Stimulated activated naive B cell treated with anti-CD40 and anti-IgM and Interleukin-4, amounts not matched to agents 10 μg/mL and 1 μg/mL and 100 μg/mL, for 72 hours (primary cell): ENCODE data around the gene KCNQ1.

Experiments
- ATAC-seq, 2 donors: fragments of 150-1000 bp; cut with Tn5 transposase; replicated peaks; 2 replicates each; pipeline ENCODE4 v1.10.0; 2021; ENCODE audit warnings: moderate library complexity in 1 of 2
- DNase-seq: peaks from one replicate; pipeline ENCODE4 v3.0.0; 2021
- H3K27ac Mint-ChIP-seq: one replicate; pipeline ENCODE4 v1.8.0; 2022; ENCODE audit warnings: mild to moderate bottlenecking, mixed read lengths
- H3K27me3 Mint-ChIP-seq, 2 donors: one replicate each; pipeline ENCODE4 v1.8.0; 2022; ENCODE audit warnings: mixed read lengths in 2 of 2
- H3K36me3 Mint-ChIP-seq, 2 donors: one replicate each; pipeline ENCODE4 v1.8.0; 2022; ENCODE audit warnings: mixed read lengths in 2 of 2, mild to moderate bottlenecking in 1 of 2
- H3K4me1 Mint-ChIP-seq, 2 donors: one replicate each; pipeline ENCODE4 v1.8.0; 2022; ENCODE audit warnings: mixed read lengths in 2 of 2, mild to moderate bottlenecking in 1 of 2
- H3K4me3 Mint-ChIP-seq, 2 donors: one replicate each; pipeline ENCODE4 v1.8.0; 2022; ENCODE audit warnings: mild to moderate bottlenecking in 2 of 2, mixed read lengths in 2 of 2, moderate library complexity in 1 of 2
- H3K9me3 Mint-ChIP-seq, 2 donors: one replicate each; pipeline ENCODE4 v1.8.0; 2022; ENCODE audit warnings: mixed read lengths in 2 of 2, mild to moderate bottlenecking in 1 of 2

Gene KCNQ1

GRCh38 chr11:2819316-2819715 is 374.5 kb downstream of the KCNQ1 start:
- DNase-seq (no peak), ATAC-seq (no peak)
- Mint-ChIP-seq H3K36me3 (peaks cover 40 to 77% of the 10 kb centered on the region in 2 donors), H3K9me3 (peaks cover 42 to 51% of the 10 kb centered on the region in 2 donors), H3K4me1 (peaks cover 3 to 6% of the 10 kb centered on the region in 2 donors), H3K27me3 (peaks cover 10 to 22% of the 10 kb centered on the region in 2 donors), H3K27ac (no peak overlapping the region), H3K4me3 (no peak overlapping the region)

- ATAC-seq (no peak), DNase-seq (no peak)
- H3K9me3 Mint-ChIP-seq, result peaks cover 38 to 45% of the 10 kb centered on the region in 2 donors
- H3K4me1 Mint-ChIP-seq, result peaks cover 9 to 18% of the 10 kb centered on the region in 2 donors
- no peak overlapping the region for H3K27ac Mint-ChIP-seq
- peaks cover 37 to 66% of the 10 kb centered on the region in 2 donors for H3K36me3 Mint-ChIP-seq
- peaks cover 16 to 28% of the 10 kb centered on the region in 2 donors for H3K27me3 Mint-ChIP-seq
- H3K4me3 Mint-ChIP-seq, result no peak overlapping the region
These were observed 376.2 kb downstream of the KCNQ1 start for GRCh38 chr11:2820976-2821375.

GRCh38 chr11:2821891-2822290 is 377.1 kb downstream of the KCNQ1 start:
- peaks cover 9 to 22% of the 10 kb centered on the region in 2 donors for H3K4me1 Mint-ChIP-seq
- H3K36me3 Mint-ChIP-seq, result peaks cover 34 to 63% of the 10 kb centered on the region in 2 donors
- no peak overlapping the region for H3K27ac Mint-ChIP-seq
- peaks cover 36 to 45% of the 10 kb centered on the region in 2 donors for H3K9me3 Mint-ChIP-seq
- H3K27me3 Mint-ChIP-seq, result peaks cover 16 to 33% of the 10 kb centered on the region in 2 donors
- no peak for DNase-seq
- no peak overlapping the region for H3K4me3 Mint-ChIP-seq
- ATAC-seq, result no peak

GRCh38 chr11:2824851-2825250 is 380.0 kb downstream of the KCNQ1 start:
- Mint-ChIP-seq H3K4me1 (peaks cover 9 to 23% of the 10 kb centered on the region in 2 donors), H3K9me3 (peaks cover 45 to 60% of the 10 kb centered on the region in 2 donors), H3K36me3 (peaks cover 36 to 65% of the 10 kb centered on the region in 2 donors), H3K27me3 (peaks cover 16 to 45% of the 10 kb centered on the region in 2 donors), H3K27ac (no peak overlapping the region), H3K4me3 (no peak overlapping the region)
- DNase-seq (no peak), ATAC-seq (no peak)

- H3K4me3 Mint-ChIP-seq, result no peak overlapping the region
- H3K36me3 Mint-ChIP-seq, result peaks cover 36 to 61% of the 10 kb centered on the region in 2 donors
- DNase-seq (no peak), ATAC-seq (no peak)
- H3K4me1 Mint-ChIP-seq, result peaks cover 9 to 23% of the 10 kb centered on the region in 2 donors
- H3K9me3 Mint-ChIP-seq, result peaks cover 45 to 59% of the 10 kb centered on the region in 2 donors
- H3K27ac Mint-ChIP-seq, result no peak overlapping the region
- H3K27me3 Mint-ChIP-seq, result peaks cover 16 to 45% of the 10 kb centered on the region in 2 donors
These were observed 380.6 kb downstream of the KCNQ1 start for GRCh38 chr11:2825261-2825888.

GRCh38 chr11:2825889-2826678 is 381.3 kb downstream of the KCNQ1 start:
- peak; percentile 9 for DNase-seq
- peaks cover 41 to 54% of the 10 kb centered on the region in 2 donors for H3K9me3 Mint-ChIP-seq
- no peak overlapping the region for H3K27ac Mint-ChIP-seq
- H3K4me1 Mint-ChIP-seq, result peaks cover 9 to 20% of the 10 kb centered on the region in 2 donors
- H3K36me3 Mint-ChIP-seq, result peaks cover 34 to 54% of the 10 kb centered on the region in 2 donors
- peak; percentile 72 to 81 for ATAC-seq
- peaks cover 16 to 45% of the 10 kb centered on the region in 2 donors for H3K27me3 Mint-ChIP-seq
- no peak overlapping the region for H3K4me3 Mint-ChIP-seq

GRCh38 chr11:2826679-2827056 is 381.9 kb downstream of the KCNQ1 start:
- ATAC-seq (peak; percentile 68 to 69), DNase-seq (peak; percentile 3)
- peaks cover 16 to 43% of the 10 kb centered on the region in 2 donors for H3K27me3 Mint-ChIP-seq
- H3K4me3 Mint-ChIP-seq, result no peak overlapping the region
- peaks cover 32 to 50% of the 10 kb centered on the region in 2 donors for H3K36me3 Mint-ChIP-seq
- H3K9me3 Mint-ChIP-seq, result peaks cover 39 to 52% of the 10 kb centered on the region in 2 donors
- peaks cover 9 to 20% of the 10 kb centered on the region in 2 donors for H3K4me1 Mint-ChIP-seq
- peak overlapping the region; percentile 26 for H3K27ac Mint-ChIP-seq

- Mint-ChIP-seq H3K27ac (no peak overlapping the region), H3K4me3 (no peak overlapping the region), H3K27me3 (peaks cover 16 to 39% of the 10 kb centered on the region in 2 donors), H3K36me3 (peaks cover 26 to 44% of the 10 kb centered on the region in 2 donors), H3K9me3 (peaks cover 35 to 46% of the 10 kb centered on the region in 2 donors), H3K4me1 (peaks cover 9 to 20% of the 10 kb centered on the region in 2 donors)
- ATAC-seq (no peak), DNase-seq (no peak)
These were observed 382.4 kb downstream of the KCNQ1 start for GRCh38 chr11:2827256-2827655.

GRCh38 chr11:2827792-2828191 is 383.0 kb downstream of the KCNQ1 start:
- H3K36me3 Mint-ChIP-seq, result peaks cover 21 to 39% of the 10 kb centered on the region in 2 donors
- H3K9me3 Mint-ChIP-seq, result peaks cover 30 to 41% of the 10 kb centered on the region in 2 donors
- ATAC-seq (no peak), DNase-seq (no peak)
- no peak overlapping the region for H3K4me3 Mint-ChIP-seq
- H3K4me1 Mint-ChIP-seq, result peaks cover 9 to 20% of the 10 kb centered on the region in 2 donors
- H3K27me3 Mint-ChIP-seq, result peaks cover 16 to 34% of the 10 kb centered on the region in 2 donors
- no peak overlapping the region for H3K27ac Mint-ChIP-seq

GRCh38 chr11:2828585-2829330 is 383.9 kb downstream of the KCNQ1 start:
- DNase-seq, result no peak
- Mint-ChIP-seq H3K36me3 (peaks cover 12 to 29% of the 10 kb centered on the region in 2 donors), H3K27ac (no peak overlapping the region), H3K4me3 (no peak overlapping the region), H3K4me1 (peaks cover 9 to 20% of the 10 kb centered on the region in 2 donors), H3K27me3 (peaks cover 9 to 25% of the 10 kb centered on the region in 2 donors), H3K9me3 (peaks cover 22 to 31% of the 10 kb centered on the region in 2 donors)
- ATAC-seq, result no peak

GRCh38 chr11:2830030-2830812 is 385.4 kb downstream of the KCNQ1 start:
- no peak overlapping the region for H3K27ac Mint-ChIP-seq
- peaks cover 0 to 11% of the 10 kb centered on the region in 2 donors for H3K4me1 Mint-ChIP-seq
- peaks cover 0 to 17% of the 10 kb centered on the region in 2 donors for H3K27me3 Mint-ChIP-seq
- DNase-seq (no peak), ATAC-seq (no peak)
- H3K36me3 Mint-ChIP-seq, result peaks cover 12 to 27% of the 10 kb centered on the region in 2 donors
- peaks cover 19 to 29% of the 10 kb centered on the region in 2 donors for H3K9me3 Mint-ChIP-seq
- no peak overlapping the region for H3K4me3 Mint-ChIP-seq

GRCh38 chr11:2830886-2831285 is 386.1 kb downstream of the KCNQ1 start:
- Mint-ChIP-seq H3K36me3 (peaks cover 12 to 27% of the 10 kb centered on the region in 2 donors), H3K27ac (no peak overlapping the region), H3K27me3 (peaks cover 0 to 24% of the 10 kb centered on the region in 2 donors), H3K9me3 (peaks cover 19 to 29% of the 10 kb centered on the region in 2 donors), H3K4me1 (peaks cover 0 to 6% of the 10 kb centered on the region in 2 donors), H3K4me3 (no peak overlapping the region)
- DNase-seq, result no peak
- ATAC-seq, result no peak

- Mint-ChIP-seq H3K9me3 (peaks cover 19 to 25% of the 10 kb centered on the region in 2 donors), H3K27me3 (peaks cover 0 to 18% of the 10 kb centered on the region in 2 donors), H3K4me3 (no peak overlapping the region), H3K27ac (no peak overlapping the region), H3K4me1 (peaks cover 0 to under 1% of the 10 kb centered on the region in 2 donors), H3K36me3 (peaks cover 10 to 22% of the 10 kb centered on the region in 2 donors)
- ATAC-seq (no peak), DNase-seq (no peak)
These were observed 387.1 kb downstream of the KCNQ1 start for GRCh38 chr11:2831781-2832532.
